NB4 (cell line): ENCODE results near the gene DPAGT1.

Source experiments
- CTCF ChIP-seq: IDR thresholded peaks from one replicate; pipeline ENCODE4 v1.5.1; 2012; ENCODE audit warnings: low read depth, low read length
- MAX ChIP-seq: IDR thresholded peaks from 2 replicates; pipeline ENCODE4 v1.6.1; 2011; ENCODE audit warnings: low read depth, low read length
- MYC ChIP-seq: IDR thresholded peaks from 2 replicates; pipeline ENCODE4 v1.6.1; 2011; ENCODE audit warnings: low read depth, low read length
- POLR2A ChIP-seq: IDR thresholded peaks from 2 replicates; pipeline ENCODE4 v1.6.1; 2011; ENCODE audit warnings: mild to moderate bottlenecking; ENCODE audit not compliant: insufficient read length; ENCODE audit errors: extremely low read depth

DNA sequence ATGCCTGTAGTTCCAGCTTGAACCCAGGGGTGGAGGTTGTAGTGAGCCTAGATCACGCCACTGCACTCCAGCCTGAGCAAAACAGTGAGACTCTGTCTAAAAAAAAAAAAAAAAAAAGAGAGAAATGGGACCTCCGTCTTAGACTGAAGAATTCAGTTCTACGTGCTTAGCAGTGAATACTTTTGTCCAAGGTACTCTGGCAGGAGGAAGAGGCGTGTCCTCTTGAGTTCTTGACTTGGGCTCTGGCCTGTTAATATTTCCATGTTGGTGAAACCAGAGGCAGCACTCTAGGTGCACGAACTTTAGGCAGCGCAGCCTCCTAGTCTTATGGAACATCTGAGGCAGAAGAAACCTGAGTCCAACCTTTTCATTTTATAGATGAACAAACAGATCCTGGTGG lies 14.5 kb downstream of the DPAGT1 start:
- TF ChIP-seq CTCF, result no peak
- no peak for TF ChIP-seq POLR2A
- no peak for TF ChIP-seq MAX
- no peak for TF ChIP-seq MYC
